ENCODE measurements around the gene MYCBP2.

Gene MYCBP2

GRCh38 chr13:77055158-77055557 is 271.7 kb downstream of the MYCBP2 start:
- TF ChIP-seq, protein P1, sequence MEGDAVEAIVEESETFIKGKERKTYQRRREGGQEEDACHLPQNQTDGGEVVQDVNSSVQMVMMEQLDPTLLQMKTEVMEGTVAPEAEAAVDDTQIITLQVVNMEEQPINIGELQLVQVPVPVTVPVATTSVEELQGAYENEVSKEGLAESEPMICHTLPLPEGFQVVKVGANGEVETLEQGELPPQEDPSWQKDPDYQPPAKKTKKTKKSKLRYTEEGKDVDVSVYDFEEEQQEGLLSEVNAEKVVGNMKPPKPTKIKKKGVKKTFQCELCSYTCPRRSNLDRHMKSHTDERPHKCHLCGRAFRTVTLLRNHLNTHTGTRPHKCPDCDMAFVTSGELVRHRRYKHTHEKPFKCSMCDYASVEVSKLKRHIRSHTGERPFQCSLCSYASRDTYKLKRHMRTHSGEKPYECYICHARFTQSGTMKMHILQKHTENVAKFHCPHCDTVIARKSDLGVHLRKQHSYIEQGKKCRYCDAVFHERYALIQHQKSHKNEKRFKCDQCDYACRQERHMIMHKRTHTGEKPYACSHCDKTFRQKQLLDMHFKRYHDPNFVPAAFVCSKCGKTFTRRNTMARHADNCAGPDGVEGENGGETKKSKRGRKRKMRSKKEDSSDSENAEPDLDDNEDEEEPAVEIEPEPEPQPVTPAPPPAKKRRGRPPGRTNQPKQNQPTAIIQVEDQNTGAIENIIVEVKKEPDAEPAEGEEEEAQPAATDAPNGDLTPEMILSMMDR (IDR thresholded peaks at IDR 0.05; ENCODE audit: low read depth, low read length), result no peak
- no peak overlapping the region for H3K4me3 ChIP-seq (ENCODE audit: low read depth, low read length)

- TF ChIP-seq, protein P1 (IDR thresholded peaks at IDR 0.05; ENCODE audit: low read depth, low read length), result no peak
- no peak overlapping the region for H3K4me3 ChIP-seq (ENCODE audit: low read depth, low read length)
Observed at GRCh38 chr13:77053192-77053591, 273.7 kb downstream of the MYCBP2 start.

DNA sequence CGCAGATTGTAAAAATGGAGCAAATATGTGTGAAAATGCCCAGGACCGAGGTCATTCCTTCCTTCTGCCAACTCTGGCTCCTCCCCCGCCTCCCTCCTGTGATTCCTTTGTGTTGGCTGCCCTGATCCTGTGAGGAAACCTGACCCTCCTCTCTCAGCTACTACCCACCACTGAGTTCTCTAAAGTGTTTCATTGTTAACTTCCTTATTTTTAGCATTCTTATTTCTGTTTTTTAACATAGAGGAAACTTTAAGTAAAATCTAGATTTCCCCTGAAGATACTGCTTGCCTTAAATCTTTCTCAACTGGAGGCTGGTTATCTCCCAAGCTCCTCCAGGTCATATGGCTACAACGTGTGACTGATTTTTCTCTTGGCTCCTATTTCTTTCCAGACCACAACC is 278.2 kb downstream of the MYCBP2 start:
- H3K4me3 ChIP-seq (ENCODE audit: low read depth, low read length), result no peak overlapping the region
- TF ChIP-seq, protein P1 (IDR thresholded peaks at IDR 0.05; ENCODE audit: low read depth, low read length), result no peak

DNA sequence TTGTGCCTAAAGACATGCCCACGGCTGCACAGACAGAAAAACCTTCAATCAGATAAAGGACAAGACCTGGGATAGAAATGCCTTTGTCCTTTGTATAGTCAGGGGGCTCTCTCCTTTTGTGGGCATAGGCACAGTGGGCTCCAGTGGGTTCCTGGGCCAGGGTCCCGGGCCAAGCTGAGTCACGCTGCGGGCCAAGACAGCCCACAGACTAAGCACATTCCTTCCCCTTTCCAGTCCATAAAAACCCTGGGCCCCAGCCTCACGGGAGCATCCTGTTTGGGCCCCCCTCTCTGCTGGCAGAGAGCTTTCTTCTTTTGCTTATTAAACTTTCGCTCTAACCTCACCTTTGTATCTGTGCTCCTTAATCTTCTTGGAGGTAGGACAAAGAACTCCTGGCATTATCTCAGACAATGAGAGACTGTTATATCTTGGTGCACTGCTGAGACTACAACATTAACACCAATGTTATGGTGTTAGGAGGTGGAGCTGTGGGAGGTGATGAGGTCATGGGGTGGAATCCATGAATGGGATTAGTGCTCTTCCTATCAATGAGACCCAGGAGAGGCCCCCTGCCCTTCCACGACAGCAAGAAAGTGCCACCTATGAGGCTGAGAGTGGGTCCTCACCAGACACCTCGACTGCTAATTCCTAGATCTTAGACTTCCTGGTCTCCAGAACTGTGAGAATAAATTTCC is 279.1 kb downstream of the MYCBP2 start:
- TF ChIP-seq, protein P1 (IDR thresholded peaks at IDR 0.05; ENCODE audit: low read depth, low read length), result no peak
- no peak overlapping the region for H3K4me3 ChIP-seq (ENCODE audit: low read depth, low read length)

DNA sequence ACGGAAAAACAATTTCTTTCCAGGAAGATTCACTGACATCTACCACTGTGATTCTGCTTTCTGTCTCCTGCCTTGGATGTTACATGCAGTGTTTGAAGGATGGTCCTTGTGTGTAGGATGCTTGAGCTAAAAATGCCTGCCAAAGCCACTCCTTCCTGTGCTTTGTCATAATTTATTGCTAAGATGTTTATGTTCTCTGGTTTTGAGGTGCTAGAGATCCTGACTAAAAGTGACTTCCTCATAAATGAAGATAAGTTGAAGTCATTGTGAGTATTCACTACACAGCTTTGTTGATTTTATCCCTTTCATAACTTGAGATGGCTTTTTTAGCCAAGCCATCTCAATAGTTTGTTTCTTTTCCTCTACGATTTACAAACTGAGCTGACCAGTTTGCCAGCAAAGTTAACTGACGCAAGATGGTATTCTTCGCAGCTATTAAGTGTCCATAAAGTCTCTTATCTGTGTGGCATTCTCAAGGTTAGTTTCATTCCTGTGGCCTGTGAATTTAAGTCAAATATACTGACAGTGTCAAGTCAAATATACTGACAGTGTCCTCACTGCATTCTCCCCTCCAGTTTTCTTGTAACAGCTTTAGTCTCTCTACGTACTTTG is 284.2 kb downstream of the MYCBP2 start:
- TF ChIP-seq, protein P1 (IDR thresholded peaks at IDR 0.05; ENCODE audit: low read depth, low read length), result no peak

GRCh38 chr13:77040835-77041234 is 286.1 kb downstream of the MYCBP2 start:
- H3K4me3 ChIP-seq (ENCODE audit: low read depth, low read length), result no peak overlapping the region
- TF ChIP-seq, protein P1 (IDR thresholded peaks at IDR 0.05; ENCODE audit: low read depth, low read length), result no peak

More for the DNA sequence above, 284.2 kb downstream of the MYCBP2 start:
- no peak overlapping the region for H3K4me3 ChIP-seq (ENCODE audit: low read depth, low read length)

DNA sequence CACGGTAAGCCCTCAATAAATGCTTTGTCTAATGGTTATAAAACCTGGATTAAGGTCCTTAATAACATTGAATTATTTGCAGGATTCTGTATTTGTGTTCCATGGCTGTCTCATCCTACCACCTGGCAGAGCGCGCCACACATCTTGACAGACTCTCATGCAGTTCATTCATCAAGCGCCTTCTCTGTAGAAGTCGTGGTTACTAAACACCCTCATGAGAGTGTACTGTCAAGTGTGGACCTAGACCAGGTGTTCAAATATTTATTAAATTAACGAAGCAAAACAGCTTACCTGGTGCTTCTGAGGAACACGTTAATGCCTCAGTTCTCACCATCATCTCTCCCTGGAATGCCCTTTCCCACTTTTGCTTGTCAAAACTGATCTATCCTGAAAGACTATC is 286.8 kb downstream of the MYCBP2 start:
- no peak overlapping the region for H3K4me3 ChIP-seq (ENCODE audit: low read depth, low read length)
- TF ChIP-seq, protein P1 (IDR thresholded peaks at IDR 0.05; ENCODE audit: low read depth, low read length), result no peak

Data from WI38 (cell line).